IMR-90 (cell line): Measurements from ENCODE around the gene ANXA7. TPM values are rescaled to one million over a fixed set of nuclear protein-coding genes. Genes with fewer than 3 reads are reported as not detected.

Experiments
- ATAC-seq: fragments of 200-7000 bp; cut with Tn5 transposase; 2 replicates; pipeline ENCODE4 v1.9.1; 2020; ENCODE audit warnings: low read depth, mild to moderate bottlenecking, moderate library complexity
- BruUV-seq: library from RNA; stranded (reverse); fragments of 400-500 nt; replicated peaks from 2 replicates; lab custom pipeline; 2021; lab: Mats Ljungman, UMichigan
- CTCF ChIA-PET: fragments of 300-600 bp; formaldehyde crosslinking; extraction: SDS; loops from one replicate; lab custom pipeline; 2021; ENCODE audit warnings: antibody characterized with exemption; lab: Yijun Ruan, JAX
- POLR2A ChIA-PET: fragments of 300-600 bp; sonication (Branson Sonifier 250); formaldehyde crosslinking; loops from one replicate; lab custom pipeline; 2022; ENCODE audit warnings: antibody characterized with exemption; ENCODE audit not compliant: unreplicated experiment; lab: Charles Lee
- DNase-seq: peaks from one replicate; pipeline ENCODE4 v3.0.0; 2013
- H2AFZ ChIP-seq: replicated peaks from 2 replicates; pipeline ENCODE3; 2013; ENCODE audit warnings: low read length, mild to moderate bottlenecking; ENCODE audit not compliant: poor library complexity
- H2AK5ac ChIP-seq: 2 replicates; pipeline ENCODE4 v1.6.1; 2013; ENCODE audit warnings: low read depth, low read length, inconsistent platforms
- H2AK9ac ChIP-seq: replicated peaks from 2 replicates; pipeline ENCODE3; 2013; ENCODE audit warnings: mild to moderate bottlenecking, low read depth, low read length, moderate library complexity; ENCODE audit not compliant: poor library complexity
- H2BK120ac ChIP-seq: 2 replicates; pipeline ENCODE4 v1.6.1; 2013; ENCODE audit warnings: low read depth, low read length, inconsistent platforms
- H2BK15ac ChIP-seq: 3 replicates; pipeline ENCODE4 v1.6.1; 2013; ENCODE audit warnings: low read depth, low read length, inconsistent platforms
- H2BK20ac ChIP-seq: 2 replicates; pipeline ENCODE4 v1.6.1; 2013; ENCODE audit warnings: low read depth, mild to moderate bottlenecking, inconsistent platforms, low read length, moderate library complexity
- H2BK5ac ChIP-seq: 2 replicates; pipeline ENCODE4 v1.6.1; 2013; ENCODE audit warnings: mild to moderate bottlenecking, low read depth, low read length, inconsistent platforms; ENCODE audit not compliant: poor library complexity, severe bottlenecking
- H3K14ac ChIP-seq: replicated peaks from 2 replicates; pipeline ENCODE4 v1.6.1; 2013; ENCODE audit warnings: low read depth, low read length, inconsistent platforms
- H3K18ac ChIP-seq: 2 replicates; pipeline ENCODE4 v1.6.1; 2013; ENCODE audit warnings: low read depth, low read length, control low read depth
- H3K23ac ChIP-seq: 2 replicates; pipeline ENCODE4 v1.6.1; 2013; ENCODE audit warnings: low read depth, low read length, inconsistent platforms
- H3K27ac ChIP-seq: 2 replicates; pipeline ENCODE4 v1.5.1; 2013; ENCODE audit warnings: mild to moderate bottlenecking, control low read depth, low read length; ENCODE audit not compliant: insufficient read depth
- H3K27me3 ChIP-seq: 2 replicates; pipeline ENCODE4 v1.6.1; 2013; ENCODE audit warnings: low read length; ENCODE audit not compliant: control insufficient read depth, insufficient read depth
- H3K36me3 ChIP-seq: 2 replicates; pipeline ENCODE4 v1.6.1; 2013; ENCODE audit warnings: low read length, mixed read lengths; ENCODE audit not compliant: control insufficient read depth, insufficient read depth
- H3K4ac ChIP-seq: 2 replicates; pipeline ENCODE4 v1.6.1; 2013; ENCODE audit warnings: low read depth, low read length, inconsistent platforms
- H3K4me1 ChIP-seq: 2 replicates; pipeline ENCODE4 v1.6.1; 2013; ENCODE audit warnings: low read length, mixed read lengths; ENCODE audit not compliant: control insufficient read depth, insufficient read depth
- H3K4me2 ChIP-seq: 2 replicates; pipeline ENCODE4 v1.6.1; 2013; ENCODE audit warnings: low read depth, mild to moderate bottlenecking, control low read depth, low read length, moderate library complexity
- H3K4me3 ChIP-seq: 2 replicates; pipeline ENCODE4 v1.5.1; 2013; ENCODE audit warnings: low read depth, mild to moderate bottlenecking, control low read depth, low read length, moderate library complexity; ENCODE audit not compliant: insufficient read depth
- H3K56ac ChIP-seq: 2 replicates; pipeline ENCODE4 v1.6.1; 2013; ENCODE audit warnings: low read length, inconsistent platforms; ENCODE audit not compliant: insufficient read depth; ENCODE audit errors: extremely low read depth
- H3K79me1 ChIP-seq, 2 experiments: 2 replicates each; pipeline ENCODE4 v1.6.1; 2013; ENCODE audit warnings: low read length in 2 of 2, inconsistent platforms in 1 of 2, low read depth in 1 of 2
- H3K9ac ChIP-seq: 2 replicates; pipeline ENCODE4 v1.6.1; 2013; ENCODE audit warnings: low read depth, low read length, control low read depth
- H3K9me1 ChIP-seq: 2 replicates; pipeline ENCODE4 v1.6.1; 2013; ENCODE audit warnings: low read length, inconsistent platforms; ENCODE audit not compliant: insufficient read depth
- H3K9me3 ChIP-seq: 2 replicates; pipeline ENCODE4 v1.6.1; 2013; ENCODE audit warnings: low read length; ENCODE audit not compliant: control insufficient read depth, insufficient read depth
- H4K20me1 ChIP-seq: 2 replicates; pipeline ENCODE4 v1.6.1; 2013; ENCODE audit warnings: low read length, inconsistent platforms; ENCODE audit not compliant: insufficient read depth
- H4K5ac ChIP-seq: 2 replicates; pipeline ENCODE4 v1.6.1; 2013; ENCODE audit warnings: mild to moderate bottlenecking, low read depth, low read length, control low read depth
- H4K8ac ChIP-seq, 2 experiments: 2 replicates each; pipeline ENCODE4 v1.6.1; 2013; ENCODE audit warnings: low read depth in 2 of 2, low read length in 2 of 2, control low read depth in 1 of 2, inconsistent platforms in 1 of 2
- H4K91ac ChIP-seq: 2 replicates; pipeline ENCODE4 v1.6.1; 2013; ENCODE audit warnings: low read depth, low read length, inconsistent platforms; ENCODE audit not compliant: insufficient read depth
- CEBPB ChIP-seq: IDR thresholded peaks from 2 replicates; pipeline ENCODE4 v1.6.1; 2012; ENCODE audit warnings: low read depth, low read length, improper control_type of control experiment
- MAZ ChIP-seq: IDR thresholded peaks from 2 replicates; pipeline ENCODE4 v1.6.1; 2012; ENCODE audit warnings: low read depth, mild to moderate bottlenecking, low read length, improper control_type of control experiment, moderate library complexity, borderline replicate concordance
- USF2 ChIP-seq: fragments of 150-350 bp; IDR thresholded peaks from 2 replicates; pipeline ENCODE4 v1.6.1; 2017; ENCODE audit warnings: mild to moderate bottlenecking, antibody characterized with exemption, low read length, low read depth
- WGBS, 2 experiments: methylation state at CpG; one replicate each; pipeline versions ENCODE4 v1.1.5 to v1.1.7; 2013; ENCODE audit warnings: missing lambda C conversion rate in 2 of 2; ENCODE audit not compliant: insufficient read length in 1 of 2; ENCODE audit errors: extremely low coverage in 2 of 2; 5-methylcytosine and 5-hydroxymethylcytosine counted together
- dilution Hi-C: fragments of 300-500 bp; cut with HindIII; formaldehyde crosslinking; loops from one replicate; pipeline ENCODE4 v1.14.3; 2018; ENCODE audit warnings: low sequenced_read_pairs; ENCODE audit not compliant: unreplicated experiment
- in situ Hi-C: fragments of 300-500 bp; cut with MboI; formaldehyde crosslinking; loops from 3 replicates; pipeline ENCODE4 v1.14.3; 2019; ENCODE audit warnings: low sequenced_read_pairs, inconsistent platforms, mixed read lengths
- intact Hi-C: fragments of 100-400 bp; cut with micrococcal nuclease; formaldehyde crosslinking; loops from 2 replicates; pipeline ENCODE4 v1.10.0; 2022
- polyA plus RNA-seq, 3 experiments: library from polyadenylated mRNA; depleted of rRNA; stranded (reverse); fragments of >200 nt; gene quantifications; 2 replicates each; pipeline ENCODE4 v1.2.3, GENCODE V29; 2012; ENCODE audit warnings: low replicate concordance in 1 of 3
- total RNA-seq: library from RNA; depleted of rRNA; stranded (reverse); fragments of >200 nt; gene quantifications from 2 replicates; pipeline ENCODE4 v1.2.3, GENCODE V29; 2012

Gene ANXA7
- total and polyA plus RNA-seq, 2 of the 4 experiments (the other 2 are of a cell fraction) = 77.4 to 120 TPM

GRCh38 chr10:73416571-73416970 lies 2.7 kb upstream of the ANXA7 start:
- CTCF ChIA-PET = no interaction called here

More at GRCh38 chr10:73416571-73416970, 2.7 kb upstream of the ANXA7 start:
- Histone ChIP-seq H3K4me1 (no peaks in the 10 kb centered on the region), H3K9me1 (no peaks in the 10 kb centered on the region; the same call in 1 of the 2 replicates), H3K9me3 (no peaks in the 10 kb centered on the region), H4K91ac (no peak overlapping the region), H2AFZ (no peak overlapping the region), H3K4me3 (no peak overlapping the region), H4K5ac (no peak overlapping the region), H3K4me2 (no peak overlapping the region), H3K79me1 (peaks cover 11 to 16% of the 10 kb centered on the region in 2 experiments), H3K14ac (no peak overlapping the region), H3K4ac (no peak overlapping the region), H3K18ac (no peak overlapping the region), H2BK120ac (no peak overlapping the region), H2BK15ac (no peak overlapping the region), H4K8ac (no peak overlapping the region), H3K56ac (no peak overlapping the region), H2AK9ac (no peak overlapping the region), H3K9ac (no peak overlapping the region), H3K27ac (no peak overlapping the region), H2BK5ac (no peak overlapping the region), H3K23ac (no peak overlapping the region), H4K20me1 (peaks cover 9% of the 10 kb centered on the region; the same call in 1 of the 2 replicates), H3K36me3 (no peaks in the 10 kb centered on the region), H2BK20ac (no peak overlapping the region), H2AK5ac (no peak overlapping the region), H3K27me3 (no peaks in the 10 kb centered on the region)
- intact Hi-C loops = loop anchor here (10.0 kb wide), 1 partner anchor 228 kb away; the partner anchor contains the start of gene MYOZ1
- ATAC-seq = no peak
- dilution Hi-C loops = no loop called here
- in situ Hi-C loops = no loop called here
- DNase-seq = no peak
- WGBS, 2 experiments = no CpG with 5 or more reads among the region's 3 CpGs
- POLR2A ChIA-PET = no interaction called here
- BruUV-seq = no TSS peak
- TF ChIP-seq CEBPB (no peak), USF2 (no peak), MAZ (no peak)
